ENCODE measurements around the gene CHDH. TPM values are rescaled to one million over a fixed set of nuclear protein-coding genes. Genes with fewer than 3 reads are reported as not detected.

CHDH gene
- total RNA-seq, 3 donors from 2014 or later, result 16.5 to 24.1 (median 22.1) TPM

DNA sequence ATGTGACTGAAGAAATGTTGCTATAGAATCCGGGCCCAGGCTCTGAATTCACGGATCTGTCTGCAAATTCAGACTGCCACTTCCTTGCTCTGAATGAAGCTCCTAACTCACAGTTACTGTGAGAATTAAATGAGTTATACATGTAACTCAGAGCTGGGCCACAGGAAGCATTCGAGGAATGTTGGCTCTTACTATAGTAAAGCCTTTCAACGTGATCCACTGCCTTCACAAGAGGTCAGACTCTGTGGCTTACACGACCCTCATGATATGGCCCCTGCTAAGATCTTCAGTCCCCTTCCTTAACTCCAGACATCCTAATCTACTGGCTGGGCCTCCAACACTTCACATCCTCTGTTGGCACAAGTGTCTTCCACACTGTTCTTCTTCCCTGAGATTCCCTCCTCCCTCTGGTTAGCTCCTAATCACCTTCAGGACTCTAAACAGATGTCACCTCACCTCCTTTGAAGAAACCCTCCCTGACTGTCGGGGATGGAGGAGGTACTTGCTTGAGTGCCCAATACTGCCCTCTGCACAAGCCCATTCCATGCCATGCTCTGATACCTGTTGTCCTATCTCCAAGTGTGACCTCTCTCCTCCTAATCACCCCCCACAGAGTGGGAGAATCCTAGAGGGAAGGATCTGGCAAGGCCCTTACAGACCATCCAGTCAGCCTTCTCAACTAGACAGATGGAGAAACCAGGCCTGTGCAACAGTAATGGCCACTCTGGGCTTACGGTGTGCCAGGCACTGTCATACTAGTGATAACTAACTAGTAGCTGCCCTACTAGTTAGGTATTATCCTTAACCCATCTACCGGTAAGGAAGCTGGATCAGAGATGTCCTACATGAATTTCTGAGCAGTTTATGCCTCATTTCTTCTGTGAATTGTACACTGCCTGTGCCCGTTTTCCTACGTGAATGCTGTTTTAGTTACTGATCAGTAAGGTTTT lies 34.5 kb upstream of the CHDH start:
- DNase-seq (no peak), ATAC-seq (no peak)
- Histone ChIP-seq H3K4me3 (no peak overlapping the region), H3K9me3 (no peaks in the 10 kb centered on the region), H3K36me3 (ENCODE audit: low read depth) (peaks cover 9% of the 10 kb centered on the region), H3K4me1 (ENCODE audit: low read depth) (peaks cover 10% of the 10 kb centered on the region)
- TF ChIP-seq, protein P1, sequence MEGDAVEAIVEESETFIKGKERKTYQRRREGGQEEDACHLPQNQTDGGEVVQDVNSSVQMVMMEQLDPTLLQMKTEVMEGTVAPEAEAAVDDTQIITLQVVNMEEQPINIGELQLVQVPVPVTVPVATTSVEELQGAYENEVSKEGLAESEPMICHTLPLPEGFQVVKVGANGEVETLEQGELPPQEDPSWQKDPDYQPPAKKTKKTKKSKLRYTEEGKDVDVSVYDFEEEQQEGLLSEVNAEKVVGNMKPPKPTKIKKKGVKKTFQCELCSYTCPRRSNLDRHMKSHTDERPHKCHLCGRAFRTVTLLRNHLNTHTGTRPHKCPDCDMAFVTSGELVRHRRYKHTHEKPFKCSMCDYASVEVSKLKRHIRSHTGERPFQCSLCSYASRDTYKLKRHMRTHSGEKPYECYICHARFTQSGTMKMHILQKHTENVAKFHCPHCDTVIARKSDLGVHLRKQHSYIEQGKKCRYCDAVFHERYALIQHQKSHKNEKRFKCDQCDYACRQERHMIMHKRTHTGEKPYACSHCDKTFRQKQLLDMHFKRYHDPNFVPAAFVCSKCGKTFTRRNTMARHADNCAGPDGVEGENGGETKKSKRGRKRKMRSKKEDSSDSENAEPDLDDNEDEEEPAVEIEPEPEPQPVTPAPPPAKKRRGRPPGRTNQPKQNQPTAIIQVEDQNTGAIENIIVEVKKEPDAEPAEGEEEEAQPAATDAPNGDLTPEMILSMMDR (IDR thresholded peaks at IDR 0.05), result no peak
- intact Hi-C loops (cut with DNase I, micrococcal nuclease), result no loop called here

DNA sequence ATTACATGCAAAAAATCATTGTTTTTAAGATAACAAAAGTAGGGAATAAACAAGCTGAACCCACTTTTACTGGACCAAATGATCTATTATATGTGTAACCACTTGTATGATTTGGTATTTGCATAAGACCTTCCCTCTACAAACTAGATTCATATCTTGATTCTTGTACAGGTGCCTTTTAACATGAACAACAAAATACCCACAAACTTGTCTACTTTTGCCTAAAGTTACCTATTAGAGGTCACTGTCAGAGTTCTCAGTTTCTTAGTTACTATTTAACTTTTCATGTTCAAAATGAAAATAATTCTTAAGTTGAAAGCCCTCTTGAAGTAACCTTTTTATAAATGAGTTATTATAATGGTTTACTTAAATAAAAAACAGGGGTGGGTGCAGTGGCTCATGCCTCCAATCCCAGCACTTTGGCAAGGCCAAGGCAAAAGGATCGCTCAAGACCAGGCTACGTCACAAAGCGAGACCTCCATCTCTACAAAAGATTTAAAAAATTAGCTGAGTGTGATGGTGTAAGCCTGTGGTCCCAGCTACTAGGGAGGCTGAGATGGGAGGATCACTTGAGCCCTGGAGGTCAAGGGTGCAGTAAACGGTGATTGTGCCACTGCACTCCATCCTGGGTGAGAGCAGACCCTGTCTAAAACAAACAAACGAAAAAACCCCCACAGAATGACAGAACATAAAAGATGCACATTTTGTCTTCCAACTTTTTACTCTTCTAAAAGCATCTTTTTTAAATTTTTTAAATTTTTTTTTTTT lies 19.7 kb upstream of the CHDH start:
- intact Hi-C loops (cut with DNase I, micrococcal nuclease), result no loop called here
- DNase-seq, result no peak
- H3K4me1 ChIP-seq (ENCODE audit: low read depth), result no peaks in the 10 kb centered on the region
- no peaks in the 10 kb centered on the region for H3K9me3 ChIP-seq
- no peak overlapping the region for H3K4me3 ChIP-seq
- ATAC-seq, result no peak
- TF ChIP-seq, protein P1 (IDR thresholded peaks at IDR 0.05), result no peak
- peaks cover 13% of the 10 kb centered on the region for H3K36me3 ChIP-seq (ENCODE audit: low read depth)

DNA sequence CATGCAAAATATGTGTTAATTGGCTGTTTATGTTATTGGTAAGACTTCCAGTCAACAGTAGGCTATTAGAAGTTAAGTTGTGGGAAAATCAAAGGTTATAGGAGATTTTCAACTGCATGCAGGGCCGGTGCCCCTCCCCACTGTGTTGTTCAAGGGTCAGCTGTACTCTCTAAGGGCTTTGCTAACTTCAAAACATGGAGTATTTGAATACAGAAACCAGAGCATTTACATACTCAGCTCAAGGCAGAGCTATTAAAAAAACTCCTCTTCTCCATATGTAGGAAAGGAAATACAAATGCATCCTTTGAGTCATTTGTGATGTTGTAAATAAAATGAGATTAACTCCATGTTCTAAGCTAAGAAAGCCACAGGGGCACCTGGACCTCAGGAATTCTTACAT lies 16.9 kb upstream of the CHDH start:
- no peak for ATAC-seq
- TF ChIP-seq, protein P1 (IDR thresholded peaks at IDR 0.05), result no peak
- Histone ChIP-seq H3K4me1 (ENCODE audit: low read depth) (no peaks in the 10 kb centered on the region), H3K9me3 (no peaks in the 10 kb centered on the region), H3K36me3 (ENCODE audit: low read depth) (peaks cover 10% of the 10 kb centered on the region), H3K4me3 (no peak overlapping the region)
- intact Hi-C loops (cut with DNase I, micrococcal nuclease), result no loop called here
- no peak for DNase-seq

DNA sequence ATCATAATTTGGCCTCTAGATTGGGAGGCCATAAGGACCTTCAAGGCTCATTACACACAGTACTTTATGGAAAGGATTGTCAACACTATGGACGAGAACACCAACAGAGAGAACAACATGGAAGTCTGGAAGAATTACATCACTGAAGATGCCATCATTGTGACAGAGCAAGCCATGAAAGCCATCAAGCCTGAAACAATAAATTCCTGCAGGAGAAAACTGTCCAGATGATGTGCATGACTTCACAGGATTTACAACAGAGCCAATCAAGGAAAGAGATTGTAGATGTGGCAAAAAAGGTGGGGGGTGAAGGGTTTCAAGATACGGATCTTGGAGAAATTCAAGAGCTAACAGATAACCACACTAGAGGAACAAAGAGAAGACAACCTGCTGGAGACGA lies 16.0 kb upstream of the CHDH start:
- H3K4me3 ChIP-seq, result no peak overlapping the region
- intact Hi-C loops (cut with DNase I, micrococcal nuclease), result no loop called here
- peaks cover 10% of the 10 kb centered on the region for H3K36me3 ChIP-seq (ENCODE audit: low read depth)
- H3K9me3 ChIP-seq, result no peaks in the 10 kb centered on the region
- H3K4me1 ChIP-seq (ENCODE audit: low read depth), result no peaks in the 10 kb centered on the region
- TF ChIP-seq, protein P1 (IDR thresholded peaks at IDR 0.05), result no peak
- no peak for DNase-seq
- no peak for ATAC-seq

DNA sequence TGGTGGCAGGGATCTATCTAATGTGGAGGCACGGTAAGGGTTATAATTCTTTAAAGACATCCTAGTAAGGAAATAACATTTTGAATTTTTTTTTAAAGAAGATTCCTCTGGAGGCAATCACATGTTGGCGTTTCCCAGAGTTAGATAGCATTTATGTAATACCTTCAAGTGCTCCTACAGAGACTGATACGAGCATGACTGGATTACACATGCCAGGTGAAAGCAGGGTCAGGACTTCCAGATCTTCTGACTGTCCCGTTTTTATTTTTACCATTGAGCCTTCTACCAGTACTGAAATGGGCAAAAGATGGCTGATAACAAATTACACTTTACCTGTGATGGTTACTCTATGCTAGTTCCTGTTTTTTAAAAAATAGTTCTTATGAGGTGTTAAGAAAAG lies 14.0 kb upstream of the CHDH start:
- Histone ChIP-seq H3K9me3 (no peaks in the 10 kb centered on the region), H3K36me3 (ENCODE audit: low read depth) (peaks cover 9% of the 10 kb centered on the region), H3K4me3 (no peak overlapping the region), H3K4me1 (ENCODE audit: low read depth) (no peaks in the 10 kb centered on the region)
- ATAC-seq (no peak), DNase-seq (no peak)
- intact Hi-C loops (cut with DNase I, micrococcal nuclease), result no loop called here
- TF ChIP-seq, protein P1 (IDR thresholded peaks at IDR 0.05), result no peak

All from mucosa of descending colon (tissue), 3 donors.